GM10847 (cell line): ENCODE measurements around the gene FA2H.

Experiments
- POLR2A ChIP-seq: IDR thresholded peaks from 2 replicates; pipeline ENCODE4 v1.6.1; 2011; ENCODE audit not compliant: insufficient read length; ENCODE audit errors: extremely low read depth

Gene FA2H

GRCh38 chr16:74737521-74737920, 37.1 kb downstream of the FA2H start:
- TF ChIP-seq POLR2A: no peak

GRCh38 chr16:74736531-74737157, 38.0 kb downstream of the FA2H start:
- no peak for TF ChIP-seq POLR2A

- TF ChIP-seq POLR2A: no peak
These were observed 39.1 kb downstream of the FA2H start for GRCh38 chr16:74735554-74735953.

- no peak for TF ChIP-seq POLR2A
These were observed 39.5 kb downstream of the FA2H start for GRCh38 chr16:74735162-74735452.

GRCh38 chr16:74734361-74735161, 40.1 kb downstream of the FA2H start:
- TF ChIP-seq POLR2A: no peak

- no peak for TF ChIP-seq POLR2A
These were observed 41.8 kb downstream of the FA2H start for GRCh38 chr16:74732707-74733350.

GRCh38 chr16:74731853-74732477, 42.7 kb downstream of the FA2H start:
- TF ChIP-seq POLR2A: no peak

- TF ChIP-seq POLR2A: no peak
These were observed 44.6 kb downstream of the FA2H start for GRCh38 chr16:74729783-74730683.

- no peak for TF ChIP-seq POLR2A
These were observed 46.7 kb downstream of the FA2H start for GRCh38 chr16:74727903-74728302.

- TF ChIP-seq POLR2A: no peak
These were observed 47.9 kb downstream of the FA2H start for GRCh38 chr16:74726716-74727115.

GRCh38 chr16:74725651-74726455, 48.8 kb downstream of the FA2H start:
- TF ChIP-seq POLR2A: no peak

- no peak for TF ChIP-seq POLR2A
These were observed 49.6 kb downstream of the FA2H start for GRCh38 chr16:74724820-74725549.

GRCh38 chr16:74723256-74723655, 51.4 kb downstream of the FA2H start:
- no peak for TF ChIP-seq POLR2A
